Measurements from ENCODE around the gene SERTAD2. TPM values are rescaled to one million over a fixed set of nuclear protein-coding genes. Genes with fewer than 3 reads are reported as not detected.

SERTAD2 gene
- total and polyA plus RNA-seq, 2 experiments from 2014 or later, result 6.2 to 6.4 TPM

DNA sequence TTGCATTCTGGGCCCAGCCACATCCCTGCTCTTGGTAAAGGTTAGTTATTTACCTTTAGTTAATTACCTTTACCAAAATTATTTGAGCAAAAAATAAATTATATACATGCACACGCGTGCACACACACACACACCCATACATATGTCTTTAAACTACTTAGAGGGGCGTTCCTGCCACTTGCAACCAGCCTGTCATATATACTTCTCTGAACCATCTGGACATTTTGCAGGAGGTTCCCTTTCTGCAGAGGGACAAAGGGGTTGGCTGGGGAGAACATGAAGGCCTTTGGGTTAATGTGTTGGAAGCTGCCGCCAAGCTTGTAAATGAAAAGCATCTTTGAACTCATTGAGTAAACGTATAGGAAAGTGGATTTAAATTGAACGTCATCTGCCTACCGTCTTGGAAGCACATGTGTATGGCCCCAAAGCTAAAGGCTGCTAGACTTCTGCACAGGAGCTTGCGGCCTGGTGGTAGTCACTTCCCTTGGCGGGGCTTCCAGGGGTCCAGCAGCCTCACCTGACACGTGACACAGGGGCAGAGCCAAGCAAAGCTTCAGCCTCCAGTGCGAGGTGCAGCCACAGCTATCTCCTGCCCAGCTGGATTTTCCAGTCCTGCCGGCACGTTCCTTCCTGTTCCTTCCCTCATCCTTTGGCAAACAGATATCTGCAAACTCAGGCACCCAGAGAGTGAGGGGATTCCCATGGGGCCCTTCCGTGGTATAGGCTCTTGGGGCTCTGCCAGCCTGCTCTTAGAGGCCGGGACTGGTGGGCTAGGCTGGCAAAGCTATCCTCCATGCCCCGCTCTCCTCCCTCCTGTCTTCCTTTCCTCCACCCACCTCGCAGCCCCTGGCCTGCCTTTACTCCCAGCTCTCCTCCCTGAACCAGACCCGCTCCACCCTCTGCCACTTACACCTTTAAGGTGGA lies 46.1 kb downstream of the SERTAD2 start:
- H3K9me3 Mint-ChIP-seq, result peaks cover 7% of the 10 kb centered on the region; the same call in 2 of the 3 replicates
- H3K27ac Mint-ChIP-seq, result no peak overlapping the region
- H2AFZ ChIP-seq, result no peak overlapping the region; the same call in 1 of the 2 replicates
- no peak for ATAC-seq
- H3K4me1 ChIP-seq (ENCODE audit: insufficient read depth), result no peaks in the 10 kb centered on the region
- H3F3A ChIP-seq (replicated peaks; ENCODE audit: low read depth), result no peaks in the 10 kb centered on the region
- H3K4me1 Mint-ChIP-seq, result peaks cover 4% of the 10 kb centered on the region; the same call in 2 of the 3 replicates
- H3K79me2 ChIP-seq (replicated peaks; ENCODE audit: insufficient read depth), result no peaks in the 10 kb centered on the region
- H3K4me3 Mint-ChIP-seq, result peak overlapping the region; percentile 52; the same call in 2 of the 3 replicates
- no peak overlapping the region for H3K4me3 ChIP-seq
- peaks cover 22% of the 10 kb centered on the region for H3K27me3 Mint-ChIP-seq (ENCODE audit: insufficient read depth, low read depth, poor library complexity)
- no peak overlapping the region for H3K27ac ChIP-seq (ENCODE audit: low read depth)
- no peaks in the 10 kb centered on the region for H3K9me2 ChIP-seq (ENCODE audit: insufficient read depth)
- no peak overlapping the region for H3K4me2 ChIP-seq
- peaks cover 26% of the 10 kb centered on the region for H3K27me3 ChIP-seq (ENCODE audit: insufficient read depth)
- no peak for DNase-seq (ENCODE audit: low spot score)
- TF ChIP-seq, protein P1, sequence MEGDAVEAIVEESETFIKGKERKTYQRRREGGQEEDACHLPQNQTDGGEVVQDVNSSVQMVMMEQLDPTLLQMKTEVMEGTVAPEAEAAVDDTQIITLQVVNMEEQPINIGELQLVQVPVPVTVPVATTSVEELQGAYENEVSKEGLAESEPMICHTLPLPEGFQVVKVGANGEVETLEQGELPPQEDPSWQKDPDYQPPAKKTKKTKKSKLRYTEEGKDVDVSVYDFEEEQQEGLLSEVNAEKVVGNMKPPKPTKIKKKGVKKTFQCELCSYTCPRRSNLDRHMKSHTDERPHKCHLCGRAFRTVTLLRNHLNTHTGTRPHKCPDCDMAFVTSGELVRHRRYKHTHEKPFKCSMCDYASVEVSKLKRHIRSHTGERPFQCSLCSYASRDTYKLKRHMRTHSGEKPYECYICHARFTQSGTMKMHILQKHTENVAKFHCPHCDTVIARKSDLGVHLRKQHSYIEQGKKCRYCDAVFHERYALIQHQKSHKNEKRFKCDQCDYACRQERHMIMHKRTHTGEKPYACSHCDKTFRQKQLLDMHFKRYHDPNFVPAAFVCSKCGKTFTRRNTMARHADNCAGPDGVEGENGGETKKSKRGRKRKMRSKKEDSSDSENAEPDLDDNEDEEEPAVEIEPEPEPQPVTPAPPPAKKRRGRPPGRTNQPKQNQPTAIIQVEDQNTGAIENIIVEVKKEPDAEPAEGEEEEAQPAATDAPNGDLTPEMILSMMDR (conservative IDR thresholded peaks at IDR 0.05; ENCODE audit: low read depth in 2 of 2), result no peak
- TF ChIP-seq, protein P2, sequence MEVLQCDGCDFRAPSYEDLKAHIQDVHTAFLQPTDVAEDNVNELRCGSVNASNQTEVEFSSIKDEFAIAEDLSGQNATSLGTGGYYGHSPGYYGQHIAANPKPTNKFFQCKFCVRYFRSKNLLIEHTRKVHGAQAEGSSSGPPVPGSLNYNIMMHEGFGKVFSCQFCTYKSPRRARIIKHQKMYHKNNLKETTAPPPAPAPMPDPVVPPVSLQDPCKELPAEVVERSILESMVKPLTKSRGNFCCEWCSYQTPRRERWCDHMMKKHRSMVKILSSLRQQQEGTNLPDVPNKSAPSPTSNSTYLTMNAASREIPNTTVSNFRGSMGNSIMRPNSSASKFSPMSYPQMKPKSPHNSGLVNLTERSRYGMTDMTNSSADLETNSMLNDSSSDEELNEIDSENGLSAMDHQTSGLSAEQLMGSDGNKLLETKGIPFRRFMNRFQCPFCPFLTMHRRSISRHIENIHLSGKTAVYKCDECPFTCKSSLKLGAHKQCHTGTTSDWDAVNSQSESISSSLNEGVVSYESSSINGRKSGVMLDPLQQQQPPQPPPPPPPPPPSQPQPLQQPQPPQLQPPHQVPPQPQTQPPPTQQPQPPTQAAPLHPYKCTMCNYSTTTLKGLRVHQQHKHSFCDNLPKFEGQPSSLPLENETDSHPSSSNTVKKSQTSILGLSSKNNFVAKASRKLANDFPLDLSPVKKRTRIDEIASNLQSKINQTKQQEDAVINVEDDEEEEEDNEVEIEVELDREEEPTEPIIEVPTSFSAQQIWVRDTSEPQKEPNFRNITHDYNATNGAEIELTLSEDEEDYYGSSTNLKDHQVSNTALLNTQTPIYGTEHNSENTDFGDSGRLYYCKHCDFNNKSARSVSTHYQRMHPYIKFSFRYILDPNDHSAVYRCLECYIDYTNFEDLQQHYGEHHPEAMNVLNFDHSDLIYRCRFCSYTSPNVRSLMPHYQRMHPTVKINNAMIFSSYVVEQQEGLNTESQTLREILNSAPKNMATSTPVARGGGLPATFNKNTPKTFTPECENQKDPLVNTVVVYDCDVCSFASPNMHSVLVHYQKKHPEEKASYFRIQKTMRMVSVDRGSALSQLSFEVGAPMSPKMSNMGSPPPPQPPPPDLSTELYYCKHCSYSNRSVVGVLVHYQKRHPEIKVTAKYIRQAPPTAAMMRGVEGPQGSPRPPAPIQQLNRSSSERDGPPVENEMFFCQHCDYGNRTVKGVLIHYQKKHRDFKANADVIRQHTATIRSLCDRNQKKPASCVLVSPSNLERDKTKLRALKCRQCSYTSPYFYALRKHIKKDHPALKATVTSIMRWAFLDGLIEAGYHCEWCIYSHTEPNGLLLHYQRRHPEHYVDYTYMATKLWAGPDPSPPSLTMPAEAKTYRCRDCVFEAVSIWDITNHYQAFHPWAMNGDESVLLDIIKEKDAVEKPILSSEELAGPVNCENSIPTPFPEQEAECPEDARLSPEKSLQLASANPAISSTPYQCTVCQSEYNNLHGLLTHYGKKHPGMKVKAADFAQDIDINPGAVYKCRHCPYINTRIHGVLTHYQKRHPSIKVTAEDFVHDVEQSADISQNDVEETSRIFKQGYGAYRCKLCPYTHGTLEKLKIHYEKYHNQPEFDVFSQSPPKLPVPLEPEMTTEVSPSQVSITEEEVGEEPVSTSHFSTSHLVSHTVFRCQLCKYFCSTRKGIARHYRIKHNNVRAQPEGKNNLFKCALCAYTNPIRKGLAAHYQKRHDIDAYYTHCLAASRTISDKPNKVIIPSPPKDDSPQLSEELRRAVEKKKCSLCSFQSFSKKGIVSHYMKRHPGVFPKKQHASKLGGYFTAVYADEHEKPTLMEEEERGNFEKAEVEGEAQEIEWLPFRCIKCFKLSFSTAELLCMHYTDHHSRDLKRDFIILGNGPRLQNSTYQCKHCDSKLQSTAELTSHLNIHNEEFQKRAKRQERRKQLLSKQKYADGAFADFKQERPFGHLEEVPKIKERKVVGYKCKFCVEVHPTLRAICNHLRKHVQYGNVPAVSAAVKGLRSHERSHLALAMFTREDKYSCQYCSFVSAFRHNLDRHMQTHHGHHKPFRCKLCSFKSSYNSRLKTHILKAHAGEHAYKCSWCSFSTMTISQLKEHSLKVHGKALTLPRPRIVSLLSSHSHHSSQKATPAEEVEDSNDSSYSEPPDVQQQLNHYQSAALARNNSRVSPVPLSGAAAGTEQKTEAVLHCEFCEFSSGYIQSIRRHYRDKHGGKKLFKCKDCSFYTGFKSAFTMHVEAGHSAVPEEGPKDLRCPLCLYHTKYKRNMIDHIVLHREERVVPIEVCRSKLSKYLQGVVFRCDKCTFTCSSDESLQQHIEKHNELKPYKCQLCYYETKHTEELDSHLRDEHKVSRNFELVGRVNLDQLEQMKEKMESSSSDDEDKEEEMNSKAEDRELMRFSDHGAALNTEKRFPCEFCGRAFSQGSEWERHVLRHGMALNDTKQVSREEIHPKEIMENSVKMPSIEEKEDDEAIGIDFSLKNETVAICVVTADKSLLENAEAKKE (CRISPR knock-in tag; IDR thresholded peaks at IDR 0.05), result no peak
- TF ChIP-seq, protein P3, sequence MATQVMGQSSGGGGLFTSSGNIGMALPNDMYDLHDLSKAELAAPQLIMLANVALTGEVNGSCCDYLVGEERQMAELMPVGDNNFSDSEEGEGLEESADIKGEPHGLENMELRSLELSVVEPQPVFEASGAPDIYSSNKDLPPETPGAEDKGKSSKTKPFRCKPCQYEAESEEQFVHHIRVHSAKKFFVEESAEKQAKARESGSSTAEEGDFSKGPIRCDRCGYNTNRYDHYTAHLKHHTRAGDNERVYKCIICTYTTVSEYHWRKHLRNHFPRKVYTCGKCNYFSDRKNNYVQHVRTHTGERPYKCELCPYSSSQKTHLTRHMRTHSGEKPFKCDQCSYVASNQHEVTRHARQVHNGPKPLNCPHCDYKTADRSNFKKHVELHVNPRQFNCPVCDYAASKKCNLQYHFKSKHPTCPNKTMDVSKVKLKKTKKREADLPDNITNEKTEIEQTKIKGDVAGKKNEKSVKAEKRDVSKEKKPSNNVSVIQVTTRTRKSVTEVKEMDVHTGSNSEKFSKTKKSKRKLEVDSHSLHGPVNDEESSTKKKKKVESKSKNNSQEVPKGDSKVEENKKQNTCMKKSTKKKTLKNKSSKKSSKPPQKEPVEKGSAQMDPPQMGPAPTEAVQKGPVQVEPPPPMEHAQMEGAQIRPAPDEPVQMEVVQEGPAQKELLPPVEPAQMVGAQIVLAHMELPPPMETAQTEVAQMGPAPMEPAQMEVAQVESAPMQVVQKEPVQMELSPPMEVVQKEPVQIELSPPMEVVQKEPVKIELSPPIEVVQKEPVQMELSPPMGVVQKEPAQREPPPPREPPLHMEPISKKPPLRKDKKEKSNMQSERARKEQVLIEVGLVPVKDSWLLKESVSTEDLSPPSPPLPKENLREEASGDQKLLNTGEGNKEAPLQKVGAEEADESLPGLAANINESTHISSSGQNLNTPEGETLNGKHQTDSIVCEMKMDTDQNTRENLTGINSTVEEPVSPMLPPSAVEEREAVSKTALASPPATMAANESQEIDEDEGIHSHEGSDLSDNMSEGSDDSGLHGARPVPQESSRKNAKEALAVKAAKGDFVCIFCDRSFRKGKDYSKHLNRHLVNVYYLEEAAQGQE (IDR thresholded peaks at IDR 0.05; ENCODE audit: unreplicated experiment), result no peak
- no peak for TF ChIP-seq ZNF114 (CRISPR knock-in tag; IDR thresholded peaks at IDR 0.05)
- TF ChIP-seq ZNF331 (CRISPR knock-in tag; IDR thresholded peaks at IDR 0.05; ENCODE audit: low read depth), result no peak
- no peak for TF ChIP-seq CREB1 (CRISPR knock-in tag; IDR thresholded peaks at IDR 0.05; ENCODE audit: low read depth)
- no peaks in the 10 kb centered on the region; the same call in 2 of the 3 replicates for H3K36me3 Mint-ChIP-seq (ENCODE audit: low read depth)
- H3K36me3 ChIP-seq (ENCODE audit: insufficient read depth), result no peaks in the 10 kb centered on the region
- no peaks in the 10 kb centered on the region for H4K20me1 ChIP-seq (replicated peaks; ENCODE audit: insufficient read depth)

Measured in GM23338 (cell line).